Neural progenitor cell (in vitro differentiated cells): ENCODE measurements around the gene DNAH3.

Source experiments
- CTCF ChIP-seq: fragments of 200-600 bp; sonication (generic); IDR thresholded peaks from 2 replicates; pipeline ENCODE4 v1.5.1; 2017; ENCODE audit warnings: antibody characterized with exemption, mild to moderate bottlenecking
- EZH2 ChIP-seq: fragments of 200-600 bp; sonication (generic); IDR thresholded peaks from 2 replicates; pipeline ENCODE4 v1.6.1; 2017; ENCODE audit warnings: antibody characterized with exemption, mild to moderate bottlenecking, moderate library complexity
- EZH2phosphoT487 ChIP-seq: fragments of 200-600 bp; sonication (generic); IDR thresholded peaks from 2 replicates; pipeline ENCODE4 v1.6.1; 2017; ENCODE audit warnings: antibody characterized with exemption

GRCh38 chr16:21038197-21038596, 112.4 kb downstream of the DNAH3 start:
- TF ChIP-seq EZH2: no peak
- TF ChIP-seq CTCF: no peak
- TF ChIP-seq EZH2phosphoT487: no peak
